Measurements from ENCODE around the gene MAST2. TPM values are rescaled to one million over a fixed set of nuclear protein-coding genes. Genes with fewer than 3 reads are reported as not detected.
"Not testable (repeated sequence)": the region's sequence is repeated elsewhere in the genome, so short reads cannot be mapped to it uniquely, and the experiment has no call there.

Gene MAST2
- total RNA-seq, 1 experiment from 2014 or later, result 36.2 TPM

GRCh38 chr1:45925728-45926287 lies 122.4 kb downstream of the MAST2 start:
- TF ChIP-seq, protein P1, sequence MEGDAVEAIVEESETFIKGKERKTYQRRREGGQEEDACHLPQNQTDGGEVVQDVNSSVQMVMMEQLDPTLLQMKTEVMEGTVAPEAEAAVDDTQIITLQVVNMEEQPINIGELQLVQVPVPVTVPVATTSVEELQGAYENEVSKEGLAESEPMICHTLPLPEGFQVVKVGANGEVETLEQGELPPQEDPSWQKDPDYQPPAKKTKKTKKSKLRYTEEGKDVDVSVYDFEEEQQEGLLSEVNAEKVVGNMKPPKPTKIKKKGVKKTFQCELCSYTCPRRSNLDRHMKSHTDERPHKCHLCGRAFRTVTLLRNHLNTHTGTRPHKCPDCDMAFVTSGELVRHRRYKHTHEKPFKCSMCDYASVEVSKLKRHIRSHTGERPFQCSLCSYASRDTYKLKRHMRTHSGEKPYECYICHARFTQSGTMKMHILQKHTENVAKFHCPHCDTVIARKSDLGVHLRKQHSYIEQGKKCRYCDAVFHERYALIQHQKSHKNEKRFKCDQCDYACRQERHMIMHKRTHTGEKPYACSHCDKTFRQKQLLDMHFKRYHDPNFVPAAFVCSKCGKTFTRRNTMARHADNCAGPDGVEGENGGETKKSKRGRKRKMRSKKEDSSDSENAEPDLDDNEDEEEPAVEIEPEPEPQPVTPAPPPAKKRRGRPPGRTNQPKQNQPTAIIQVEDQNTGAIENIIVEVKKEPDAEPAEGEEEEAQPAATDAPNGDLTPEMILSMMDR (IDR thresholded peaks at IDR 0.05; ENCODE audit: unreplicated experiment), result no peak
- no peaks in the 10 kb centered on the region for H3K36me3 Mint-ChIP-seq (ENCODE audit: insufficient read depth, unreplicated experiment)
- no peaks in the 10 kb centered on the region for H3K27me3 Mint-ChIP-seq (ENCODE audit: unreplicated experiment)
- intact Hi-C loops (cut with micrococcal nuclease; ENCODE audit: unreplicated experiment), result no loop called here
- no peak overlapping the region for H3K4me3 Mint-ChIP-seq (ENCODE audit: low read depth, unreplicated experiment)
- H3K27ac Mint-ChIP-seq (ENCODE audit: unreplicated experiment), result peak overlapping the region; percentile 83
- BruUV-seq (replicated peaks), result no TSS peak
- peaks cover 41% of the 10 kb centered on the region for H3K4me1 Mint-ChIP-seq (ENCODE audit: low read depth, unreplicated experiment)
- no peaks in the 10 kb centered on the region for H3K9me3 Mint-ChIP-seq (ENCODE audit: low read depth, unreplicated experiment)
- CTCF ChIA-PET, result interaction anchor here (0.6 kb wide), 1 partner anchor 45 kb away, joined by 5 read pairs; no protein-coding TSS in a partner anchor
- DNase-seq, result no peak

DNA sequence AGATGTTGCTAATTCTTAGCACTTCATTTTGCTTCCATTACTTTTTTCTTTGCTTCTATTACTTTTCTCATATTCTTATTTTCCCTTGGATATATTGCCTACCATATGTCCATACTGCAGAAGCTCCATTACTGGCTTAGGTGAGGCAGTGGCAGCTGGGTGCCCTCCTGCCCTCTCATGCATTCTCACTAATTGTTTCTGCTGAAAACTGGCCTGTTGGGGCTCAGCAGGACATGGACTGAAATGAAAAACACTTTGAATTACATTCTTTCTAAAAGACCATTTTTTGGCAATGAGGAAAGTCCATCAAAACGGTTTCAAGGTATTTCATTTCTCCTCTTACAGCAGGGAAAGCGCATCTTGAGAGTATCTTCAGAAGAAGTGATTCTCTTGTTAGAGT lies 122.9 kb downstream of the MAST2 start:
- CTCF ChIA-PET, result interaction anchor here (0.6 kb wide), 1 partner anchor 44 kb away, joined by 5 read pairs; no protein-coding TSS in a partner anchor
- H3K27ac Mint-ChIP-seq (ENCODE audit: unreplicated experiment), result peak overlapping the region; percentile 62
- no peaks in the 10 kb centered on the region for H3K9me3 Mint-ChIP-seq (ENCODE audit: low read depth, unreplicated experiment)
- no peak overlapping the region for H3K4me3 Mint-ChIP-seq (ENCODE audit: low read depth, unreplicated experiment)
- TF ChIP-seq, protein P1 (IDR thresholded peaks at IDR 0.05; ENCODE audit: unreplicated experiment), result no peak
- no peaks in the 10 kb centered on the region for H3K36me3 Mint-ChIP-seq (ENCODE audit: insufficient read depth, unreplicated experiment)
- no peak for DNase-seq
- H3K4me1 Mint-ChIP-seq (ENCODE audit: low read depth, unreplicated experiment), result peaks cover 41% of the 10 kb centered on the region
- no peaks in the 10 kb centered on the region for H3K27me3 Mint-ChIP-seq (ENCODE audit: unreplicated experiment)
- intact Hi-C loops (cut with micrococcal nuclease; ENCODE audit: unreplicated experiment), result no loop called here
- no TSS peak for BruUV-seq (replicated peaks)

DNA sequence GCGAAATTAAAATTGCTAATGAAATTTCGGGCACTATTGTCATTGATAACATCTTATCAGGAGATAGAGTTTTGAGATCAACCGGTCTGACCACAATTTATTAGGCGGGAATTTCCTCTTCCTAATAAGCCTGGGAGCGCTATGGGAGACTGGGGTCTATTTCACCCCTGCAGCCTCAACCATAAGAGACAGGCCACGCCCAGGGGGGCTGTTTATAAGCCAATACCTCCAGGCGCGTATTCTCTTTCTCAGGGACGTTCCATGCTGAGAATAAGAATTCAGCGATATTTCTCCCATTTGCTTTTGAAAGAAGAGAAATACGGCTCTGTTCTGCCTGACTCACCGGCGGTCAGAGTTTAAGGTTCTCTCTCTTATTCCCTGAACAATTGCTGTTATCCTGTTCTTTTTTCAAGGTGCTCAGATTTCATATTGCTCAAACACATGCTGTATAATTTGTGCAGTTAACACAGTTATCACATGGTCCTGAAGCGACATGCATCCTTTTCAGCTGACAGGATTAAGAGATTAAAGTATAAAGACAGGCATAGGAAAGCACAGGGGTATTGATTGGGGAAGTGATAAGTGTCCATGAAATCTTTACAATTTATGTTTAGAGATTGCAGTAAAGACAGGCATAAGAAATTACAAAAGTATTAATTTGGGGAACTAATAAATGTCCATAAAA lies 124.0 kb downstream of the MAST2 start:
- BruUV-seq (replicated peaks); H3K4me3 Mint-ChIP-seq (ENCODE audit: low read depth, unreplicated experiment); H3K36me3 Mint-ChIP-seq (ENCODE audit: insufficient read depth, unreplicated experiment); H3K27ac Mint-ChIP-seq (ENCODE audit: unreplicated experiment); CTCF ChIA-PET; DNase-seq; H3K9me3 Mint-ChIP-seq (ENCODE audit: low read depth, unreplicated experiment); H3K27me3 Mint-ChIP-seq (ENCODE audit: unreplicated experiment); intact Hi-C loops (cut with micrococcal nuclease; ENCODE audit: unreplicated experiment): not testable (repeated sequence)
- H3K4me1 Mint-ChIP-seq (ENCODE audit: low read depth, unreplicated experiment), result peaks cover 41% of the 10 kb centered on the region

DNA sequence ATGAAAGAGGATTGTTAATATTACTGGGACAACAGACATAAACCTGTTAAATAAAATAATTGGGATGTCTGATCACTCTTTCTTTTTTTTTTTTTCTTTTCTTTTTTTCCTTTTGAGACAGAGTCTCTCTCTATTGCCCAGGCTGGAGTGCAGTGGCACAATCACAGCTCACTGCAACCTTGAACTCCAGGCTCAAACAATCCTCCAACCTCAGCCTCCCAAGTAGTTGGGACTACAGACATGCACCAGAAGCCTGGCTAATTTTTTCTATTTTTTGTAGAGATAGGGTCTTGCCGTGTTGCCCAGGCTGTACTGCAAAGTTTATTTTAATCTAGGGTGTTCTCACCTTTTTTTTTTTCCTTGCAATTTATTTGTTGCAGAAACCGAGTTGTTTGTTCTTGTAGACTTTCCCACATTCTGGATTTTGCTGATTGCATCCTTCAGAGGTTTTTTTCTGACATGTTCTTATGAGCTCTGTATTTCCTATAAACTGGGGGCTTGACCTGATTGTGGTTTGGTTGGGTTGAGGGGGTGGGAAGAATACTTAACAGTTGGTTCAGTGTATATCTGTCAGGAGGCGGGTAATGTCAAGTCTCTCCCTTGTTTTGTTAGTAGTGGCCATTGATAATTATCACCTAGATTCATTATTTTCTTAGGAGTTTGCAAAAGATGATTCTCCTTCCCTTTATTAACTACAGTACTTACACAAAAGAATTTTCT lies 125.2 kb downstream of the MAST2 start:
- no peak overlapping the region for H3K4me3 Mint-ChIP-seq (ENCODE audit: low read depth, unreplicated experiment)
- H3K4me1 Mint-ChIP-seq (ENCODE audit: low read depth, unreplicated experiment), result peaks cover 41% of the 10 kb centered on the region
- TF ChIP-seq, protein P1 (IDR thresholded peaks at IDR 0.05; ENCODE audit: unreplicated experiment), result no peak
- no peak for DNase-seq
- intact Hi-C loops (cut with micrococcal nuclease; ENCODE audit: unreplicated experiment), result no loop called here
- no peaks in the 10 kb centered on the region for H3K9me3 Mint-ChIP-seq (ENCODE audit: low read depth, unreplicated experiment)
- no TSS peak for BruUV-seq (replicated peaks)
- no peaks in the 10 kb centered on the region for H3K27me3 Mint-ChIP-seq (ENCODE audit: unreplicated experiment)
- peak overlapping the region; percentile 52 for H3K27ac Mint-ChIP-seq (ENCODE audit: unreplicated experiment)
- CTCF ChIA-PET, result interaction anchor here (0.8 kb wide), 1 partner anchor 18 kb away, joined by 6 read pairs; no protein-coding TSS in a partner anchor
- no peaks in the 10 kb centered on the region for H3K36me3 Mint-ChIP-seq (ENCODE audit: insufficient read depth, unreplicated experiment)

All from Calu3 (cell line).